ENCODE measurements around the gene SLC22A23.

- TF ChIP-seq POLR2AphosphoS5 (IDR thresholded peaks at IDR 0.05; ENCODE audit: low read depth, low read length) (no peak), TAF1 (IDR thresholded peaks at IDR 0.05; ENCODE audit: borderline replicate concordance, low read depth, low read length) (no peak), POLR2A (IDR thresholded peaks at IDR 0.05; ENCODE audit: low read depth, low read length) (no peak)
Measured at GRCh38 chr6:3394671-3395070, 62.2 kb downstream of the SLC22A23 start.

Data from GM12892 (cell line).